Measurements from ENCODE around the gene RGS7BP. TPM values are rescaled to one million over a fixed set of nuclear protein-coding genes. Genes with fewer than 3 reads are reported as not detected.

The RGS7BP gene
- total RNA-seq, 2 donors from 2014 or later, result not detected

GRCh38 chr5:64587370-64587769 is 81.6 kb downstream of the RGS7BP start:
- no peaks in the 10 kb centered on the region for H3K36me3 Mint-ChIP-seq (ENCODE audit: low read depth)
- H3K27me3 Mint-ChIP-seq, result peaks cover 19% of the 10 kb centered on the region
- H3K9me3 Mint-ChIP-seq, result no peaks in the 10 kb centered on the region
- H3K4me1 Mint-ChIP-seq, result no peaks in the 10 kb centered on the region
- no peak overlapping the region for H3K27ac Mint-ChIP-seq
- ATAC-seq (replicated peaks), result no peak
- no peak overlapping the region for H3K4me3 Mint-ChIP-seq

DNA sequence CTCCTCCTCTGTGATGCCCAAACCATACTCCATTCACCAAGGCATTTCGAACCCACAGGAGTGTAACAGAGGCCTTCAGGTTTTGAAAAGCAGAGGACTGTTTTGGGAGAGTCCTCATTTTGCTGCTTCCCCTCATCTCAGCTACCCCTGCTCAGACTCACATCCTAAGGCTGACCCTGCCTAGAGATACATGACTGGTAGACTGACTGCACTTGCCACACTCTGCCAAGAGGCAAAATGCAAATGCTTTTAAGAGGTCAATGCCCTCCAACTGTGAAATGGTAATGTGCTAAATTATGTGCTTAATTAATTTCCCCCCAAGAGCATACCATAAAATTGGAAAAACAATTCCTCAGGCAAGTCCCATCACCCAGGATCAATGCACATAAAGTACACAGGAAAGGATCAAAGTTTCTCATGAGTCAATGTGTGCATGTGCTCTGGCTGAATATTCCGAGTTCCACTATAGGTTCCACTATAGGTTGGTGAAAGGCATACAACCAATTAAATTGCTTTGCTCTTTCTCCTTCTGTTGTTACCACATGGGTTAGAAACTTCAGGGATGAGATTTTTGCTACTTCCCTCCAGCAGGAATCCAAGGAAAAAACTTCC is 87.0 kb downstream of the RGS7BP start:
- no peak for ATAC-seq (replicated peaks)
- no peak overlapping the region for H3K4me3 Mint-ChIP-seq
- no peaks in the 10 kb centered on the region for H3K27me3 Mint-ChIP-seq
- no peaks in the 10 kb centered on the region for H3K36me3 Mint-ChIP-seq (ENCODE audit: low read depth)
- H3K9me3 Mint-ChIP-seq, result no peaks in the 10 kb centered on the region
- no peak overlapping the region for H3K27ac Mint-ChIP-seq
- no peaks in the 10 kb centered on the region for H3K4me1 Mint-ChIP-seq

- Mint-ChIP-seq H3K9me3 (no peaks in the 10 kb centered on the region), H3K27ac (no peak overlapping the region), H3K4me1 (no peaks in the 10 kb centered on the region), H3K27me3 (peaks cover 1% of the 10 kb centered on the region), H3K36me3 (ENCODE audit: low read depth) (no peaks in the 10 kb centered on the region), H3K4me3 (no peak overlapping the region)
- ATAC-seq (replicated peaks), result no peak
These were observed 88.2 kb downstream of the RGS7BP start for GRCh38 chr5:64594025-64594424.

DNA sequence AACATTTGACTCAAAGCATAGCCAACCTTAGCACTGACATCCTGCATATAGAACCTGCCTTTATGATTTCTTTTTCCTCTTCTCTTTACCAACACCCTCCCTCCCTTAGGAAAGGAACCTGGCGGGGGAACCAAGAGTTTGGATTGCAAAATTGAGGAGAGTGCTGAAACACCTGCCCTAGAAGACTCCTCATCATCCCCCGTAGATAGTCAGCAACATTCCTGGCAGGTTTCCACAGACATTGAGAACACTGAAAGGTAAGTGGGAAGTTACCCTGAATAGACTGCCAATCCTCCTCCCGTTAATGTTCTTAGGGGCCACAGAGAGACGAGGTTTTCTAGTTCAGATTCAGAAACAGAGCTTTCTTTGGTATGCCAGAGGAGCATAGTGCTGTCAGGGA is 88.8 kb downstream of the RGS7BP start:
- no peaks in the 10 kb centered on the region for H3K9me3 Mint-ChIP-seq
- H3K4me1 Mint-ChIP-seq, result no peaks in the 10 kb centered on the region
- H3K36me3 Mint-ChIP-seq (ENCODE audit: low read depth), result no peaks in the 10 kb centered on the region
- ATAC-seq (replicated peaks), result no peak
- no peak overlapping the region for H3K4me3 Mint-ChIP-seq
- H3K27me3 Mint-ChIP-seq, result peaks cover 4% of the 10 kb centered on the region
- H3K27ac Mint-ChIP-seq, result no peak overlapping the region

DNA sequence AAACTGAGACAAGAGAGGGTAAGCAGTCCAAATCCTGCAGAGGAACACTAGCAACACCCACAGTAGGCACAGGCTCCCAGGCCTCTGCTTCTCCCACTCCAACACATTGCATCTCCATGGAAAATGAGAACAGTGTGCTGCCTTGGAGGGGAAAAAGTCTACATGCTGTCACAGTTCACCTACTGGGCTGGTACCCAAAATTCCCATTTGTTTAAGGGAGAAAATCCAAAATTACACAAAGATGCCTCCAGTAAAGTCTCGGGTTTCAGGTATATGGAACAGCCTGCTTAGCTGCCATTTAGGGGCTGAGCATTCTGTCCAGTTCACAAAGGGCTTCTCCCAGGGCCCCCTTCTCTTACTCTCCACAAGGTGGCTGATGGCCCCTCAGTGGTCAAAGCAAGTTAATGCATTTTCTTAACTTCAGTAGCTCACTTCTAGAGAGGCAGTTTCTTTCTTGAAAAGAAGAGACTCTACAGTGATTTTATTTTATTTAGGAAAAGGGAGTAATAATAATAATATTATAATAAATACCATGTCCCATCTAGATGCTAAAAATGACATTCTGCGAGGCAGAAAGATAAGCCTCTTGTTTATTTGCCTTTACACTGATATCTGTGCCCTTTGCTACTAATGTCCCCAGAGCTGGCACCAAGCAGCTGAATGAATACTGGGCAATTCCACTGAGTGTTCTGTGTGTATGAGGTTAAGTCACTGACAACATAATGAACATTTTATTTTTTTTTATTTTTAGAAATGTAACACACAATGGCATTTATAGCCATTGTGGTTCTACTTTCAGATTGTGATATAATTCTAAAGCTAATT is 89.4 kb downstream of the RGS7BP start:
- Mint-ChIP-seq H3K9me3 (no peaks in the 10 kb centered on the region), H3K4me3 (no peak overlapping the region), H3K27me3 (peaks cover 4% of the 10 kb centered on the region), H3K36me3 (ENCODE audit: low read depth) (no peaks in the 10 kb centered on the region), H3K4me1 (no peaks in the 10 kb centered on the region), H3K27ac (no peak overlapping the region)
- ATAC-seq (replicated peaks), result no peak

GRCh38 chr5:64599226-64599625 is 93.4 kb downstream of the RGS7BP start:
- Mint-ChIP-seq H3K9me3 (no peaks in the 10 kb centered on the region), H3K4me3 (no peak overlapping the region), H3K27me3 (peaks cover 4% of the 10 kb centered on the region), H3K36me3 (ENCODE audit: low read depth) (no peaks in the 10 kb centered on the region), H3K27ac (no peak overlapping the region), H3K4me1 (no peaks in the 10 kb centered on the region)
- no peak for ATAC-seq (replicated peaks)

GRCh38 chr5:64603676-64604075 is 97.9 kb downstream of the RGS7BP start:
- ATAC-seq (replicated peaks), result no peak
- H3K27ac Mint-ChIP-seq, result no peak overlapping the region
- H3K4me1 Mint-ChIP-seq, result no peaks in the 10 kb centered on the region
- no peaks in the 10 kb centered on the region for H3K9me3 Mint-ChIP-seq
- H3K4me3 Mint-ChIP-seq, result no peak overlapping the region
- peaks cover 16% of the 10 kb centered on the region for H3K27me3 Mint-ChIP-seq
- no peaks in the 10 kb centered on the region for H3K36me3 Mint-ChIP-seq (ENCODE audit: low read depth)

DNA sequence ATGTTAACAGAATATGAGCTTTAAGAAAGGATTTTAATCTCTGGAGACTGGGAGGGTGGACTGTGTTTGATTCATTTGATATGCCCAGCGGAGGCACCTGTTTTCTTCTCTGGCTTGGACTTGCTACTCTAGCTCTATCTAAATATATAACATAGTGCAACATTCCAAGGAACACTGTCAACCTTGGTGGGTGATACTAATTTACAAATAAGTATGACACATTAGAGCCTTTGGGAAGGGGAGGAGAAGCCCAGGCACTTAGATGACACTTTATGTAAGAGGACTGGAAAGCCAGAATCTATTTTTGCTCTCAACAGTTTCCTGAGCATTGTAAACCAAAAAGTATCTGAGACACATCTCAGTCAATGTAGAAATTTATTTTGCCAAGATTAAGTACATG is 101.1 kb downstream of the RGS7BP start:
- no peaks in the 10 kb centered on the region for H3K4me1 Mint-ChIP-seq
- H3K4me3 Mint-ChIP-seq, result no peak overlapping the region
- no peak for ATAC-seq (replicated peaks)
- no peaks in the 10 kb centered on the region for H3K9me3 Mint-ChIP-seq
- H3K27ac Mint-ChIP-seq, result no peak overlapping the region
- H3K36me3 Mint-ChIP-seq (ENCODE audit: low read depth), result no peaks in the 10 kb centered on the region
- peaks cover 21% of the 10 kb centered on the region for H3K27me3 Mint-ChIP-seq

- no peak for ATAC-seq (replicated peaks)
- peaks cover 33% of the 10 kb centered on the region for H3K27me3 Mint-ChIP-seq
- no peaks in the 10 kb centered on the region for H3K9me3 Mint-ChIP-seq
- H3K4me1 Mint-ChIP-seq, result no peaks in the 10 kb centered on the region
- no peak overlapping the region for H3K27ac Mint-ChIP-seq
- no peak overlapping the region for H3K4me3 Mint-ChIP-seq
- H3K36me3 Mint-ChIP-seq (ENCODE audit: low read depth), result no peaks in the 10 kb centered on the region
These were observed 106.6 kb downstream of the RGS7BP start for GRCh38 chr5:64612344-64612961.

GRCh38 chr5:64615895-64616294 is 110.1 kb downstream of the RGS7BP start:
- Mint-ChIP-seq H3K27ac (no peak overlapping the region), H3K27me3 (peaks cover 25% of the 10 kb centered on the region), H3K4me3 (no peak overlapping the region), H3K36me3 (ENCODE audit: low read depth) (no peaks in the 10 kb centered on the region), H3K4me1 (no peaks in the 10 kb centered on the region), H3K9me3 (no peaks in the 10 kb centered on the region)
- no peak for ATAC-seq (replicated peaks)

- Mint-ChIP-seq H3K27me3 (peaks cover 29% of the 10 kb centered on the region), H3K36me3 (ENCODE audit: low read depth) (no peaks in the 10 kb centered on the region), H3K4me3 (no peak overlapping the region), H3K4me1 (no peaks in the 10 kb centered on the region), H3K27ac (no peak overlapping the region), H3K9me3 (no peaks in the 10 kb centered on the region)
- no peak for ATAC-seq (replicated peaks)
These were observed 113.8 kb downstream of the RGS7BP start for GRCh38 chr5:64619609-64620008.

DNA sequence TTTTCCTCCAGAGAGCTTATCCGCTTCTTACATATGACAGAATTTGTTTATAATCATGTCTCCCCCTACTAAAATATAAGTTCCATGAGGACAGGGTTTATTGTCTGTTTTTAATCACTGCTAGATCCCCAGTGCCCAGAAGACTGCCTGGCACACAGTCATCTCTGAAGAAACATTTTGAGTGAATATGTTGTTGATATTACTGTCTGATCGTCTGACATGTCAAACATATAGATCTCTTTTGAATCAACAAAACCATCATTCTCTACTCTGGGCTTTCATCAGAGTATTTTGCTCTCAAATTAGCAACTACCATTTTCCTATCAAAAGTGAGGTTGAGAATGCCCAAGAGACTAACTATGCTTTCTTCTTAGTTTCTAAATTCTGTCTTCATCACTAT is 117.2 kb downstream of the RGS7BP start:
- Mint-ChIP-seq H3K27ac (no peak overlapping the region), H3K4me1 (no peaks in the 10 kb centered on the region), H3K9me3 (no peaks in the 10 kb centered on the region), H3K4me3 (no peak overlapping the region), H3K36me3 (ENCODE audit: low read depth) (no peaks in the 10 kb centered on the region), H3K27me3 (peaks cover 32% of the 10 kb centered on the region)
- no peak for ATAC-seq (replicated peaks)

GRCh38 chr5:64625678-64626077 is 119.9 kb downstream of the RGS7BP start:
- Mint-ChIP-seq H3K9me3 (no peaks in the 10 kb centered on the region), H3K36me3 (ENCODE audit: low read depth) (no peaks in the 10 kb centered on the region), H3K4me1 (no peaks in the 10 kb centered on the region), H3K4me3 (no peak overlapping the region), H3K27me3 (peaks cover 32% of the 10 kb centered on the region), H3K27ac (no peak overlapping the region)
- no peak for ATAC-seq (replicated peaks)

DNA sequence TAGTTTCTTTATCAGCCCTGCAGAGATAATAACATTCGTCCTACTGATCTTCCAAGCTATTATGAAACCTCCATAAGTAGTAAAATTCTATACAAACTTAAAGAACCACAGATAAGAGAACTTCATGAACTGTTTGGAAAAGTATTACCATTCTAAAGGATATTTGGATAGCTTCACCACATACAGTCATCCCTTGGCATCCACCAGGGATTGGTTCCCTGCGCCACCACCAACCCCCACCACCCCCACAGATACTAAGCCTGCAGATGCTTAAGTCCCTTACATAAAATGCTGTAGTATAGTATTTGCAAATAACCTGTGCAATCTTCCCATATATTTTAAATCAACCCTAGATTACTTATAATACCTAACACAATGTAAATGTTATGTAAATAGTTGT is 123.1 kb downstream of the RGS7BP start:
- Mint-ChIP-seq H3K27me3 (peaks cover 17% of the 10 kb centered on the region), H3K4me1 (no peaks in the 10 kb centered on the region), H3K9me3 (no peaks in the 10 kb centered on the region), H3K4me3 (no peak overlapping the region), H3K27ac (no peak overlapping the region), H3K36me3 (ENCODE audit: low read depth) (no peaks in the 10 kb centered on the region)
- ATAC-seq (replicated peaks), result no peak

GRCh38 chr5:64629841-64630240 is 124.0 kb downstream of the RGS7BP start:
- H3K27me3 Mint-ChIP-seq, result peaks cover 10% of the 10 kb centered on the region
- H3K9me3 Mint-ChIP-seq, result no peaks in the 10 kb centered on the region
- H3K4me1 Mint-ChIP-seq, result no peaks in the 10 kb centered on the region
- H3K27ac Mint-ChIP-seq, result no peak overlapping the region
- no peaks in the 10 kb centered on the region for H3K36me3 Mint-ChIP-seq (ENCODE audit: low read depth)
- ATAC-seq (replicated peaks), result no peak
- no peak overlapping the region for H3K4me3 Mint-ChIP-seq

Data from activated T-helper 17 cell treated with anti-CD3 and anti-CD28 coated beads, Interleukin-2, amount 50 U/mL, for 72 hours (primary cell).